ENCODE results near the gene PLCB3. TPM values are rescaled to one million over a fixed set of nuclear protein-coding genes. Genes with fewer than 3 reads are reported as not detected.
"Not testable (repeated sequence)": the region's sequence is repeated elsewhere in the genome, so short reads cannot be mapped to it uniquely, and the experiment has no call there.

Gene PLCB3
- total RNA-seq, 1 donor from 2014 or later = 12.0 TPM

DNA sequence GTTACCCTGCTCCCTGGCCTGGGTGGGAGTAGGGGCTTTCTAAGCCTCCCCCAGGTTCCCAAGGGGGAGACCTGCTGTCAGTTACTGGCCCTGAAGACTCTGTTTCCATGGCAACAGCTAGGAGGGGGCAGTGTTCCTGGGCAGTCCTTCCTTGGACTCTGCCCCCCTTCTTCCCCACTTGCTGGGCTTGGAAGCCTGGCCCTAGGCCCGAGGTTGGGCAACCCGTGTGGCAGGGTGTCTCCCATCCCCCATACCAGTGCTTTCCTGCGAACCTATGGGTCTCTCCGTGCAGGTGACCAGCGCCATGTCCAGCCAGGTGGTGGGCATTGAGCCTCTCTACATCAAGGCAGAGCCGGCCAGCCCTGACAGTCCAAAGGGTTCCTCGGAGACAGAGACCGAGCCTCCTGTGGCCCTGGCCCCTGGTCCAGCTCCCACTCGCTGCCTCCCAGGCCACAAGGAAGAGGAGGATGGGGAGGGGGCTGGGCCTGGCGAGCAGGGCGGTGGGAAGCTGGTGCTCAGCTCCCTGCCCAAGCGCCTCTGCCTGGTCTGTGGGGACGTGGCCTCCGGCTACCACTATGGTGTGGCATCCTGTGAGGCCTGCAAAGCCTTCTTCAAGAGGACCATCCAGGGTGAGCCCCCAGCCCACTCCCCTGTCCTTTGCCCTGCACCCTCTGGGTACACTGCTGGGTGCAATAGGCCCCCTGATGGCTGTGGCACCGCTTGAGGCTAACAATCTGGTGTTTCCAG is 55.7 kb downstream of the PLCB3 start:
- intact Hi-C loops (cut with micrococcal nuclease) = no loop called here
- DNase-seq (peak; percentile 61), ATAC-seq (no peak)

DNA sequence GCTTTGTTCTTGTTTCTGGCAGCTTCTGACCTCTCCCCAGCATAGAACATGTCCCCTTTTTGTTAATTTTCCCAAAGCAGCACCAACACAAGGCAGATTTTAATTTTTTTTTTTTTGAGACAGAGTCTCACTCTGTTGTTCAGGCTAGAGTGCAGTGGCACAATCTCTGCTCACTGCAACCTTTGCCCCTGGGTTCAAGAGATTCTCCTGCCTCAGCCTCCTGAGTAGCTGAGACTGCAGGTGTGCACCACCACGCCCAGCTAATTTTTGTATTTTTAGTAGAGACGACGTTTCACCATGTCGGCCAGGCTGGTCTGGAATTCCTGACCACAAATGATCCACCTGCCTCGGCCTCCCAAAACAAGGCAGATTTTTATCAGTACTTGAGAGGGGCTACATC is 56.5 kb downstream of the PLCB3 start:
- intact Hi-C loops (cut with micrococcal nuclease); ATAC-seq; DNase-seq: not testable (repeated sequence)

DNA sequence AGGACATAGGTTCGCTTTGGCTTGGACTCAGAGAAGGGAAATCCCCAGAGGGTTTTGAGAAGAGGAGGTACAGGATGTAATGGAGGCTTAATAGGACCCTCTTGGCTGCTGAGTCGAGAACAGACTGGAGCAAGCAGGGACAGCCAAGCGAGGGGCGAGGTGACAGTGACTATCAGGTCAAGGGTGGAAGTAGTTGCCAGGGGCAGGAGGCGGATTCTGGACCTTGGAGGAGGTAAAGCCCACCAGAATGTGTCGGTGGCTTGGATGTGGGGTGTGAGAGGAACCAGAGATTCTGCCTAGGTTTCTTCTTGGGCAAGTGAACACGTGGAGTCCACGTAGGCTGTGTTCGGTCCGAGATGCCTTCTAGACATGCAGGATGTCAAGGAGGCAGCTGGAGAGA is 61.6 kb downstream of the PLCB3 start:
- DNase-seq = no peak
- intact Hi-C loops (cut with micrococcal nuclease) = no loop called here

GRCh38 chr11:64313491-64314145 is 62.3 kb downstream of the PLCB3 start:
- ATAC-seq (peak; percentile 8), DNase-seq (peak; percentile 82)
- intact Hi-C loops (cut with micrococcal nuclease) = no loop called here

More for the DNA sequence above, 61.6 kb downstream of the PLCB3 start:
- ATAC-seq = no peak

- DNase-seq (no peak), ATAC-seq (no peak)
- intact Hi-C loops (cut with micrococcal nuclease) = no loop called here
Observed at GRCh38 chr11:64314146-64314804, 62.9 kb downstream of the PLCB3 start.

GRCh38 chr11:64314805-64315561 is 63.7 kb downstream of the PLCB3 start:
- no peak for ATAC-seq
- intact Hi-C loops (cut with micrococcal nuclease) = no loop called here

DNA sequence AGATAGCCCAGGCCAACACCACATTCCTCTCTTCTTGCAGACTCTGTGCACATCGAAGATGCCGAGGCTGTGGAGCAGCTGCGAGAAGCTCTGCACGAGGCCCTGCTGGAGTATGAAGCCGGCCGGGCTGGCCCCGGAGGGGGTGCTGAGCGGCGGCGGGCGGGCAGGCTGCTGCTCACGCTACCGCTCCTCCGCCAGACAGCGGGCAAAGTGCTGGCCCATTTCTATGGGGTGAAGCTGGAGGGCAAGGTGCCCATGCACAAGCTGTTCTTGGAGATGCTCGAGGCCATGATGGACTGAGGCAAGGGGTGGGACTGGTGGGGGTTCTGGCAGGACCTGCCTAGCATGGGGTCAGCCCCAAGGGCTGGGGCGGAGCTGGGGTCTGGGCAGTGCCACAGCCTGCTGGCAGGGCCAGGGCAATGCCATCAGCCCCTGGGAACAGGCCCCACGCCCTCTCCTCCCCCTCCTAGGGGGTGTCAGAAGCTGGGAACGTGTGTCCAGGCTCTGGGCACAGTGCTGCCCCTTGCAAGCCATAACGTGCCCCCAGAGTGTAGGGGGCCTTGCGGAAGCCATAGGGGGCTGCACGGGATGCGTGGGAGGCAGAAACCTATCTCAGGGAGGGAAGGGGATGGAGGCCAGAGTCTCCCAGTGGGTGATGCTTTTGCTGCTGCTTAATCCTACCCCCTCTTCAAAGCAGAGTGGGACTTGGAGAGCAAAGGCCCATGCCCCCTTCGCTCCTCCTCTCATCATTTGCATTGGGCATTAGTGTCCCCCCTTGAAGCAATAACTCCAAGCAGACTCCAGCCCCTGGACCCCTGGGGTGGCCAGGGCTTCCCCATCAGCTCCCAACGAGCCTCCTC is 64.6 kb downstream of the PLCB3 start:
- intact Hi-C loops (cut with micrococcal nuclease); ATAC-seq: not testable (repeated sequence)
- DNase-seq = peak; percentile 30

More at GRCh38 chr11:64314805-64315561, 63.7 kb downstream of the PLCB3 start:
- no peak for DNase-seq

GRCh38 chr11:64316672-64317324 is 65.5 kb downstream of the PLCB3 start:
- ATAC-seq (no peak), DNase-seq (no peak)
- intact Hi-C loops (cut with micrococcal nuclease) = no loop called here

GRCh38 chr11:64317325-64317960 is 66.1 kb downstream of the PLCB3 start, which contains the start of gene TRMT112:
Gene TRMT112, minus strand, starts transcription at chr11:64317559. Its CDS starts 33 bp downstream, at chr11:64317526.
- DNase-seq = peak; percentile 94
- ATAC-seq = peak; percentile 81
- intact Hi-C loops (cut with micrococcal nuclease) = no loop called here

- peak; percentile 90 for ATAC-seq
- DNase-seq = peak; percentile 98
- intact Hi-C loops (cut with micrococcal nuclease) = no loop called here
Observed at GRCh38 chr11:64317961-64318765, 66.8 kb downstream of the PLCB3 start, which contains the start of gene PRDX5. Gene PRDX5, plus strand, starts transcription at chr11:64318121. Its CDS starts 95 bp downstream, at chr11:64318216.

Other genes starting within 250 kb of the PLCB3 start
- 0.45 TPM for gene FLRT1, start 215.6 kb upstream of the PLCB3 start, total RNA-seq
- 139 TPM for gene MACROD1, start 85.4 kb upstream of the PLCB3 start, total RNA-seq
- gene STIP1, start 65.4 kb upstream of the PLCB3 start, total RNA-seq = 127 TPM
- gene FERMT3, start 44.8 kb upstream of the PLCB3 start, total RNA-seq = 6.9 TPM
- 84.9 TPM for gene TRPT1, start 25.3 kb upstream of the PLCB3 start, total RNA-seq
- 73.9 TPM for gene NUDT22, start 25.3 kb upstream of the PLCB3 start, total RNA-seq
- 59.1 TPM for gene DNAJC4, start 21.0 kb upstream of the PLCB3 start, total RNA-seq
- gene VEGFB, start 16.9 kb upstream of the PLCB3 start, total RNA-seq = 305 TPM
- gene FKBP2, start 10.4 kb upstream of the PLCB3 start, total RNA-seq = 50.0 TPM
- gene PPP1R14B, start 4.6 kb upstream of the PLCB3 start, total RNA-seq = 132 TPM
- 98.7 TPM for gene BAD, start 33.1 kb downstream of the PLCB3 start, total RNA-seq
- gene GPR137, start 34.3 kb downstream of the PLCB3 start, total RNA-seq = 33.6 TPM
- not detected for gene KCNK4, start 39.8 kb downstream of the PLCB3 start, total RNA-seq
- gene CATSPERZ, start 48.8 kb downstream of the PLCB3 start, total RNA-seq = not detected
- gene ESRRA, start 54.0 kb downstream of the PLCB3 start, total RNA-seq = 256 TPM
- 83.4 TPM for gene TRMT112, start 66.0 kb downstream of the PLCB3 start, total RNA-seq
- 362 TPM for gene PRDX5, start 66.6 kb downstream of the PLCB3 start, total RNA-seq
- gene CCDC88B, start 88.7 kb downstream of the PLCB3 start, total RNA-seq = 7.2 TPM
- gene RPS6KA4, start 107.6 kb downstream of the PLCB3 start, total RNA-seq = 15.1 TPM

All from left ventricle myocardium superior (tissue), 1 donor.